ENCODE data around the gene ERCC6. TPM values are rescaled to one million over a fixed set of nuclear protein-coding genes. Genes with fewer than 3 reads are reported as not detected.

The ERCC6 gene
- total RNA-seq, 3 donors from 2014 or later (not counting 1 experiment from before 2014, with no cell fraction given) = 36.4 to 54.6 (median 52.6) TPM

GRCh38 chr10:49575489-49576072 lies 36.7 kb upstream of the ERCC6 start:
- 87% methylated on average over 11 of the region's 11 CpGs for WGBS (ENCODE audit: insufficient coverage)
- H3K4me3 ChIP-seq (ENCODE audit: low read length) = no peak overlapping the region
- no peaks in the 10 kb centered on the region for H3K4me1 Mint-ChIP-seq
- H3K4me3 Mint-ChIP-seq = no peak overlapping the region
- no peaks in the 10 kb centered on the region for H3K9me3 Mint-ChIP-seq
- DNase-seq (no peak), ATAC-seq (no peak)
- H3K9me3 ChIP-seq (ENCODE audit: control insufficient read depth, insufficient read depth, low read length) = no peaks in the 10 kb centered on the region
- no peak overlapping the region for H3K27ac Mint-ChIP-seq
- H3K36me3 ChIP-seq (ENCODE audit: control insufficient read depth, insufficient read depth, low read length) = no peaks in the 10 kb centered on the region
- no peaks in the 10 kb centered on the region for H3K36me3 Mint-ChIP-seq
- intact Hi-C loops (cut with micrococcal nuclease) = no loop called here
- peaks cover 4 to 10% of the 10 kb centered on the region in 2 donors for H3K27me3 Mint-ChIP-seq (ENCODE audit: low read depth in 2 of 2)
- peaks cover 5% of the 10 kb centered on the region for H3K4me1 ChIP-seq (ENCODE audit: control insufficient read depth, insufficient read depth, low read length)
- H3K27ac ChIP-seq (ENCODE audit: low read length) = no peak overlapping the region
- peaks cover 2% of the 10 kb centered on the region for H3K27me3 ChIP-seq (ENCODE audit: control insufficient read depth, insufficient read depth, low read length)
- TF ChIP-seq CTCF (IDR thresholded peaks at IDR 0.05) = no peak

- H3K9me3 ChIP-seq (ENCODE audit: control insufficient read depth, insufficient read depth, low read length) = no peaks in the 10 kb centered on the region
- no peak for TF ChIP-seq CTCF (IDR thresholded peaks at IDR 0.05)
- no peaks in the 10 kb centered on the region for H3K9me3 Mint-ChIP-seq
- WGBS (ENCODE audit: insufficient coverage) = 82% methylated on average over 9 of the region's 9 CpGs
- H3K4me3 Mint-ChIP-seq = no peak overlapping the region
- no peak overlapping the region for H3K4me3 ChIP-seq (ENCODE audit: low read length)
- no peaks in the 10 kb centered on the region for H3K27me3 ChIP-seq (ENCODE audit: control insufficient read depth, insufficient read depth, low read length)
- H3K4me1 Mint-ChIP-seq = peaks cover 15 to 16% of the 10 kb centered on the region in 2 donors
- no peaks in the 10 kb centered on the region for H3K36me3 Mint-ChIP-seq
- DNase-seq = no peak
- H3K27ac Mint-ChIP-seq = no peak overlapping the region
- no peak for ATAC-seq
- H3K36me3 ChIP-seq (ENCODE audit: control insufficient read depth, insufficient read depth, low read length) = no peaks in the 10 kb centered on the region
- H3K27ac ChIP-seq (ENCODE audit: low read length) = no peak overlapping the region
- intact Hi-C loops (cut with micrococcal nuclease) = no loop called here
- H3K4me1 ChIP-seq (ENCODE audit: control insufficient read depth, insufficient read depth, low read length) = peaks cover 18% of the 10 kb centered on the region
- peaks cover 10 to 26% of the 10 kb centered on the region in 2 donors for H3K27me3 Mint-ChIP-seq (ENCODE audit: low read depth in 2 of 2)
Measured at GRCh38 chr10:49572594-49573114, 33.7 kb upstream of the ERCC6 start.

GRCh38 chr10:49571388-49571787 lies 32.5 kb upstream of the ERCC6 start:
- Histone ChIP-seq H3K4me1 (ENCODE audit: control insufficient read depth, insufficient read depth, low read length) (peaks cover 22% of the 10 kb centered on the region), H3K27me3 (ENCODE audit: control insufficient read depth, insufficient read depth, low read length) (no peaks in the 10 kb centered on the region), H3K27ac (ENCODE audit: low read length) (no peak overlapping the region), H3K36me3 (ENCODE audit: control insufficient read depth, insufficient read depth, low read length) (no peaks in the 10 kb centered on the region), H3K9me3 (ENCODE audit: control insufficient read depth, insufficient read depth, low read length) (no peaks in the 10 kb centered on the region), H3K4me3 (ENCODE audit: low read length) (no peak overlapping the region)
- ATAC-seq (no peak), DNase-seq (no peak)
- Mint-ChIP-seq H3K4me3 (no peak overlapping the region), H3K27me3 (ENCODE audit: low read depth in 2 of 2) (peaks cover 10 to 33% of the 10 kb centered on the region in 2 donors), H3K9me3 (no peaks in the 10 kb centered on the region), H3K27ac (no peak overlapping the region), H3K36me3 (no peaks in the 10 kb centered on the region), H3K4me1 (peaks cover 17 to 18% of the 10 kb centered on the region in 2 donors)
- no peak for TF ChIP-seq CTCF (IDR thresholded peaks at IDR 0.05)
- WGBS (ENCODE audit: insufficient coverage) = 89% methylated on average over 1 of the region's 2 CpGs
- intact Hi-C loops (cut with micrococcal nuclease) = no loop called here

Data from natural killer cell (primary cell).